ENCODE measurements around the gene CLCN7.

Gene CLCN7

GRCh38 chr16:1474796-1475551, at the start of gene CLCN7:
Gene CLCN7 (minus strand): TSS chr16:1475028. CDS start chr16:1474974, 54 bp downstream.
- DNase-seq: peak; percentile 72

GRCh38 chr16:1524366-1524765, 49.5 kb upstream of the CLCN7 start:
- DNase-seq: no peak

- no peak for DNase-seq
Observed at GRCh38 chr16:1523581-1524245, 48.9 kb upstream of the CLCN7 start.

GRCh38 chr16:1520461-1520860, 45.6 kb upstream of the CLCN7 start:
- DNase-seq: no peak

GRCh38 chr16:1519831-1520230, 45.0 kb upstream of the CLCN7 start:
- no peak for DNase-seq

- DNase-seq: no peak
Observed at GRCh38 chr16:1518626-1519135, 43.9 kb upstream of the CLCN7 start.

GRCh38 chr16:1514507-1514906, 39.7 kb upstream of the CLCN7 start:
- DNase-seq: no peak

GRCh38 chr16:1512774-1513173, 37.9 kb upstream of the CLCN7 start:
- no peak for DNase-seq

- DNase-seq: no peak
Observed at GRCh38 chr16:1511662-1512569, 37.1 kb upstream of the CLCN7 start.

GRCh38 chr16:1510941-1511351, 36.1 kb upstream of the CLCN7 start:
- no peak for DNase-seq

- no peak for DNase-seq
Observed at GRCh38 chr16:1510272-1510671, 35.4 kb upstream of the CLCN7 start.

- DNase-seq: no peak
Observed at GRCh38 chr16:1509307-1510221, 34.7 kb upstream of the CLCN7 start.

- DNase-seq: no peak
Observed at GRCh38 chr16:1508494-1509187, 33.8 kb upstream of the CLCN7 start.

- no peak for DNase-seq
Observed at GRCh38 chr16:1506494-1507213, 31.8 kb upstream of the CLCN7 start.

- no peak for DNase-seq
Observed at GRCh38 chr16:1505912-1506311, 31.1 kb upstream of the CLCN7 start.

GRCh38 chr16:1505073-1505844, 30.4 kb upstream of the CLCN7 start:
- no peak for DNase-seq

GRCh38 chr16:1503110-1503955, 28.5 kb upstream of the CLCN7 start:
- DNase-seq: no peak

GRCh38 chr16:1502092-1503004, 27.5 kb upstream of the CLCN7 start:
- DNase-seq: no peak
